ENCODE data around the gene UBAP1.

UBAP1 gene

DNA sequence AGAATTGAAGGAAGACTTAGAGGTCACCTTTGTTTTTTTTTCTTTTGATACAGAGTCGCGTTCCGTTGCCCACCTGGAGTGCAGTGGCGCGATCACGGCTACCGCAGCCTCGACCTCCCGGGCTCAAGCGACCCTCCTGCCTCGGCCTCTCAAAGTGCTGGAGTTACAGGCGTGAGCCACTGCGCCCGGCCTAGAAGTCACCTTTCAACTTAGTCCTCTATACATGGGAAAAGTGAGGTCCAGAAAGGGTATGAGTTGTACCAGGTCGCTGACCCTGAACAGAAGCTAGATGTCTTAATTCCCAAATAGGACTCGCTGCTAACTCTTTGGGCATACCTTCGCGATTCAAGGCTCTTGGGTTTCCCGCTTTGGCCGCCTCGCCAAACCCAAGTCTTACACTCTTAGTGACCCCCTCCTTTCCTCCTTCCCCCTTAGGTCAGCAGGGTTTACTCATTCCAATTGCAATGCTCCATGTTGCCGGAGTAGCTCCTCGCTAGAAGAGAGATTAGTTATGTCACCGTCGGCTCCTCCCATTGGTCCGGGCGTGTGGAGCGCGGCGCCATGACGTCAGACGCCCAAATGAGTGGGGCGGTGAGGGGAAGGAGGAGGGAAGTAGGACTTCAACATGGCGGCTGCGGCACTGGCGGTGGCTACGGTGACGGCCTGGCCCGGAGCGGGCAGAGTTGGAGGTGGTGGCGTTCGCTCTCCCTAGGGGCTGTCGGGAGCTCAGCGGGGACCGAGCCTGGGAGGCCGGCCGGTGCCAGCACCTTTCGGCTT lies at the start of gene UBAP1:
TSS of gene UBAP1 (plus strand) at position 608 of the 777 bp plus-strand sequence. CDS start 41,872 bp downstream, outside the sequence.
- peak; percentile 96 to 97 for DNase-seq

DNA sequence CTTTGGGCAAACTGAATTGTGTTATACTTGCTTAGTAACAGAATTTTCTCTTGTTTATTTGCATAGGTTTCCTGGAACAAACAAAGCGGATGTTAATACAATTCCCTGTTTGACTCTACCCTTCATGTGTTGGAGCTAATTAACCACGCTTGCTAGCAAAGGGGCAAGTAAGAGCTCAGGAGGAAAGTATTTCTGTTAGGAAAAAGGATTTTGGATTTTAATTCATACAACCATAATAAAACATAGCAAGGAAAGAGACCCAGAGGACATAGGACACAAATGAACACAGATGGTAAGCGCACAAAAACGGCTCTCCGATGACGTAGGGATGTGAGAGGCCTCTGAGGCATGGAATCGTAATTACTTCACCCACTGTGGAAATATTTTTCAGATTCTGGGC lies 47.3 kb upstream of the UBAP1 start:
- no peak for DNase-seq

- no peak for DNase-seq
These were observed 45.4 kb upstream of the UBAP1 start for GRCh38 chr9:34133436-34133949.

- no peak for DNase-seq
These were observed 44.3 kb upstream of the UBAP1 start for GRCh38 chr9:34134521-34134920.

- peak in 1 of 2 donors; percentile 33 for DNase-seq
These were observed 40.2 kb upstream of the UBAP1 start for GRCh38 chr9:34138644-34139043.

DNA sequence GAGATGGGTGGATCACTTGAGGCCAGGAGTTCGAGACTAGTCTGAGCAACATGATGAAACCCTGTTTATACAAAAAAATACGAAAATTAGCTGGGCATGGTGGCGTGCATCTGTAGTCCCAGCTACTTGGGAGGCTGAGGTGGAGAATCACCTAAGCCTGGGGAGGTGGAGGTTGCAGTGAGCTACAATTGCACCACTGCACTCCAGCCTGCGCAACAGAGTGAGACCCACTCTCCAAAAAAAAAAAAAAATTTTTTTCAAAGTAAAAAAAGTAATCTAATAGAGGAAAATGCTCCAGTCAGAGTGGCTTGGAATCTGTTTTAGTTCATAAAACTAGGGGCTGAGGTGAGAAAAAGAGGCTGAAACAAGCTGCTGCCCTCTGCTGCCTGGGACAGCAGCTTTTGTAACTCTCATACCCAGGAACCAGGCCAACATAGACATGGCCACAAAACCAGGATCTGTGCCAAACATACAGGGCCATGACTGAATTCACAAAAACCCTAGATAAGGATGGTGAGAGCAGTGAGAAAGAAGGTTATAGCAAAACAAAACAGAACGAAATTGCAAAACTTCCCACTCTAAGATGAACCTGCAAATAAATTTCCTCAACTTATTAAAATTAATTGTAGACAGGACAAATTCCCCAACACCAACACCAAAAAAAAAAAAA lies 39.2 kb upstream of the UBAP1 start:
- no peak for DNase-seq

- no peak for DNase-seq
These were observed 38.0 kb upstream of the UBAP1 start for GRCh38 chr9:34140853-34141252.

GRCh38 chr9:34143116-34143515 lies 35.7 kb upstream of the UBAP1 start:
- DNase-seq: no peak

DNA sequence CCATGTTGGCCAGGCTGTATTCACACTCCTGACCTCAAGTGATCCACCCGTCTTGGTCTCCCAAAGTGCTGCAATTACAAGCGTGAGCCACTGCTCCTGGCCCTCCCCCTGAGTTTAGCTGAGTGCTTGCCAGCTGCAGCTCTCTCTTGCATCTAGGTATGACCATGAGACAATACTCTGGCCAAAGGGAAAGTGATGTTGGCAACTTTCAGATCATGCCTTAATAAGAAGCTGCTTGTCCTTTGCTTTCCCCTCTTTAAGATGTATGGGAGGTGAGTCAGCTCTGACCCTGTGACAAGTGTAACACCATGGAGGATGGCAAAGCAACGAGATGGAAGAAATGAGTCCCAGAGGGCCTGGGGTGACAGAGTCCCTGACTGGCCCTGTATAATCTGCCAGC lies 33.7 kb upstream of the UBAP1 start:
- no peak for DNase-seq

DNA sequence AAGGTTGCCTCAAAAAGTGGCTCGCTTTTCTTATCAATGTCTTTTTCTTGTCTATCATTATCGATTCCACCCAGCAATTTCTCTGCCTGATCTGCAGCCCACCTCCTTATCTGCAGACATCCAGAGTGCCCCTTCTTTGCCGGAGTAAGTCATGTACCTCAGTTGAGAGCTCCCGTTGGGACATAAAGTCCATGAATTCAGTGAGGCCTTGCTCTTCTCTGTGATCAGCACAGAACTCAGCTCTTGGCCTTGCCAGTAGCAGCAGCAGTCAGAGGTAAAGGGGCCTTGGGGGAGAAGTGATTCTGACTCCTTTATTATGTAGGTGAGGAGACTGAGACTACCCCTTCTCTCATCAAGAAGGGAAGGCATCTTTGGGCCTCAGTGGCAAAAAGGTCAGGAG lies 27.4 kb upstream of the UBAP1 start:
- DNase-seq: no peak

DNA sequence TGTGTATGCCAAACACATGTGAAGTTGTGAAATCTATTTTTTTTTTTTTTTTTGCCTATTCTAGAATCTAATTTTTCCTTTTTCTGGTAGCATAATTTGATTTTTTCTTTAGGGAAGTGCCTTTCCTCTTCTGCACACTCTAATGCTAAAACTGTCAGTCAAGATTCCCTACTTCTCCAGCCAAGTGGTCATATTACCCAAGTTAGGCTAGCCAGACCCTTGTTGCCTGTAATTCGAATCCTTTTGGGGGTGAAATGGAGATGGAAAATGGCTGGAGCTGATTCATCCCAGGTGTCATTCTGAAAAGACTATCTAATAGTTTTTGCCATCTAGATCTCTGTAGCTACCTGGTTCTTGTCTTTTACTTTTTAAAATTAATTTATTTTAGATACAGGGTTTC lies 24.8 kb upstream of the UBAP1 start:
- DNase-seq: no peak

- DNase-seq: no peak
These were observed 21.5 kb upstream of the UBAP1 start for GRCh38 chr9:34157318-34157717.

- DNase-seq: no peak
These were observed 20.9 kb upstream of the UBAP1 start for GRCh38 chr9:34157898-34158297.

GRCh38 chr9:34158362-34158869 lies 20.4 kb upstream of the UBAP1 start:
- DNase-seq: no peak

GRCh38 chr9:34163434-34163833 lies 15.4 kb upstream of the UBAP1 start:
- DNase-seq: no peak

- no peak for DNase-seq
These were observed 9.7 kb upstream of the UBAP1 start for GRCh38 chr9:34169125-34169524.

GRCh38 chr9:34170237-34170991 lies 8.4 kb upstream of the UBAP1 start:
- no peak for DNase-seq

- DNase-seq: peak; percentile 81 to 89
These were observed 6.9 kb upstream of the UBAP1 start for GRCh38 chr9:34171753-34172535.

GRCh38 chr9:34176089-34176488 lies 2.8 kb upstream of the UBAP1 start:
- DNase-seq: no peak

GRCh38 chr9:34177593-34178435 lies 1.0 kb upstream of the UBAP1 start:
- no peak for DNase-seq

Measured in CD4-positive, alpha-beta T cell treated with Interleukin-4 for 1 hour (primary cell).